HUES6 (cell line): Measurements from ENCODE around the gene TMC6.
A peak's percentile ranks its signal among the peaks of the same experiment; 100 is the strongest.
"Not testable (repeated sequence)": the region's sequence is repeated elsewhere in the genome, so short reads cannot be mapped to it uniquely, and the experiment has no call there.

Experiments
- H3K27ac ChIP-seq: 2 replicates; pipeline ENCODE4 v1.7.0; 2013; ENCODE audit warnings: low read depth, mild to moderate bottlenecking, low read length, inconsistent platforms
- H3K27me3 ChIP-seq: 2 replicates; pipeline ENCODE4 v1.6.1; 2013; ENCODE audit warnings: low read length; ENCODE audit not compliant: control insufficient read depth, insufficient read depth
- H3K36me3 ChIP-seq: 2 replicates; pipeline ENCODE4 v1.6.1; 2013; ENCODE audit warnings: low read length; ENCODE audit not compliant: control insufficient read depth, insufficient read depth
- H3K4me1 ChIP-seq: 2 replicates; pipeline ENCODE4 v1.6.1; 2013; ENCODE audit warnings: low read length; ENCODE audit not compliant: control insufficient read depth, insufficient read depth
- H3K4me3 ChIP-seq: 2 replicates; pipeline ENCODE4 v1.5.1; 2013; ENCODE audit warnings: low read depth, low read length
- H3K9ac ChIP-seq: one replicate; pipeline ENCODE4 v1.6.1; 2013; ENCODE audit warnings: mild to moderate bottlenecking, low read length
- H3K9me3 ChIP-seq: 2 replicates; pipeline ENCODE4 v1.6.1; 2013; ENCODE audit warnings: low read depth, low read length; ENCODE audit not compliant: control insufficient read depth, insufficient read depth

The TMC6 gene, protein sequence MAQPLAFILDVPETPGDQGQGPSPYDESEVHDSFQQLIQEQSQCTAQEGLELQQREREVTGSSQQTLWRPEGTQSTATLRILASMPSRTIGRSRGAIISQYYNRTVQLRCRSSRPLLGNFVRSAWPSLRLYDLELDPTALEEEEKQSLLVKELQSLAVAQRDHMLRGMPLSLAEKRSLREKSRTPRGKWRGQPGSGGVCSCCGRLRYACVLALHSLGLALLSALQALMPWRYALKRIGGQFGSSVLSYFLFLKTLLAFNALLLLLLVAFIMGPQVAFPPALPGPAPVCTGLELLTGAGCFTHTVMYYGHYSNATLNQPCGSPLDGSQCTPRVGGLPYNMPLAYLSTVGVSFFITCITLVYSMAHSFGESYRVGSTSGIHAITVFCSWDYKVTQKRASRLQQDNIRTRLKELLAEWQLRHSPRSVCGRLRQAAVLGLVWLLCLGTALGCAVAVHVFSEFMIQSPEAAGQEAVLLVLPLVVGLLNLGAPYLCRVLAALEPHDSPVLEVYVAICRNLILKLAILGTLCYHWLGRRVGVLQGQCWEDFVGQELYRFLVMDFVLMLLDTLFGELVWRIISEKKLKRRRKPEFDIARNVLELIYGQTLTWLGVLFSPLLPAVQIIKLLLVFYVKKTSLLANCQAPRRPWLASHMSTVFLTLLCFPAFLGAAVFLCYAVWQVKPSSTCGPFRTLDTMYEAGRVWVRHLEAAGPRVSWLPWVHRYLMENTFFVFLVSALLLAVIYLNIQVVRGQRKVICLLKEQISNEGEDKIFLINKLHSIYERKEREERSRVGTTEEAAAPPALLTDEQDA

DNA sequence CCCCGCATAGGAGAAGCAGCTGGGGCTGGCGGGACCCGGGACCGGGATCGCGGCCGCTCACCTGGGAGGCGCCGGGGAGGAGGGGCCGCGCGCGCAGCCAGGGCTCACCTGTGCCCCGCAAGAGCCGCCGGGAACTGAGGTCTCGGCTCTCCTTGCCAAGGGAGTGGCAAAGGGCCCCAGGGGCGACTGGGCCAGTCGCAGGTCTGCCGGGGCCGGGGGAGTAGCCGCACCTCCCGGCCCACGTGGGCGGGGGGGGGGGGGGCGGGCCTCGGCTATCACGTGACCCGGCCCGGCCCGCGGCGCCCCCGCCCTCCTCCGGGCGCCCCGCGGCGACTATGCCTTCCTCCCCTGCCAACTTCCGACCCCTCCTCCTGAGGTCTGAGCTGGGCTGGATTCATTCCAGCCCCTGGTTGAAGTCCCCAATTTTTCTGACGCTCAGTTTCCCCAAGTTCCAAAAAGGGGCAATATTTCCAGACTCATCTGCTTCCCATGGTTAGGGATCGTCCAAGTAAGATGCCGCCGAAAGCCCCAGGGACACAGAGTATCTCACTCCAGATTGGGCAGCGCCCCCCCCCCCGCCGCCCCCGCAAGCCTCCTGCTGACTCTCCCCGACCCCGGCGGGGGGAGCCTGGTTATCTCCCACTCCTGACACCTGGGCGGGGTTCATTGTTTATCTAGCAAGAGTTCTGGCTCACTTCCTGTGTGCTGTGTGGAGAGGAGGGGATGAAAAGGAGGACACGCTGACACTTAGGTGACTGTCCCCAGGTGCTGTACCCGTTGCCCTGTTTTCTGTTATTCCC, at the start of gene TMC6:
Gene TMC6, minus strand, starts transcription at position 205 of the 800 bp plus-strand sequence. CDS start 1,923 bp downstream, outside the sequence.
- no peaks in the 10 kb centered on the region for H3K9me3 ChIP-seq
- H3K4me3 ChIP-seq, result peak within 1 kb of the TSS; percentile 94
- peaks cover 26% of the 10 kb centered on the region for H3K36me3 ChIP-seq
- H3K27me3 ChIP-seq, result peaks cover 22% of the 10 kb centered on the region
- peak within 1 kb of the TSS; percentile 88 for H3K9ac ChIP-seq
- H3K4me1 ChIP-seq, result peaks cover 50% of the 10 kb centered on the region
- H3K27ac ChIP-seq, result peak within 1 kb of the TSS; percentile 87; the same call in 1 of the 2 replicates

DNA sequence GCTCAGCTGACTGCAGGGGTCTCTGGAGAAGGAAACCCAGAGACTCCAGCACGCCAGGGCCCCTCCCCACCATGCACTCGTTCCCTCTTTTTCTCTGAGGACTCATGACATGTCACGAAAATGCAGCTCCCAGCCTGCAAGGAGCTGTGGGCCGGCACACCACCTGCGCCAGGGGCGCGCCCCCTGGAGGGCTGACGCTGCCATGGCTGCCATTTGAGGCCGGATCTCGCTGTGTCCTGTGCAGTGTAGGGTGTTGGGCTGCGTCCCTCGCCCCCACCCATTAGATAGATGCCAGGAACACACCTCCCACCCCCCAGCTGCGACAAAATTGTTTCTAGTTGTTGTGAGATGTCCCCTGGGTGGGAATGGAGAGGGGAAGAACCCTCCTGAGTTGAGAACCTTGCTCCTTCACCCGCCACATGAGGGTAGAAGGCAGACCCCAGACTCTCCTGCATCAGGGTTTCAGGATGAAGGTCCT, 48.0 kb upstream of the TMC6 start:
- Histone ChIP-seq H3K9me3 (no peaks in the 10 kb centered on the region), H3K27ac (no peak overlapping the region), H3K9ac (no peak overlapping the region), H3K27me3 (no peaks in the 10 kb centered on the region), H3K4me3 (no peak overlapping the region), H3K36me3 (peaks cover 76% of the 10 kb centered on the region), H3K4me1 (peaks cover 25% of the 10 kb centered on the region)

GRCh38 chr17:78175643-78175981, 47.1 kb upstream of the TMC6 start:
- Histone ChIP-seq H3K27ac (no peak overlapping the region), H3K9me3 (no peaks in the 10 kb centered on the region)

DNA sequence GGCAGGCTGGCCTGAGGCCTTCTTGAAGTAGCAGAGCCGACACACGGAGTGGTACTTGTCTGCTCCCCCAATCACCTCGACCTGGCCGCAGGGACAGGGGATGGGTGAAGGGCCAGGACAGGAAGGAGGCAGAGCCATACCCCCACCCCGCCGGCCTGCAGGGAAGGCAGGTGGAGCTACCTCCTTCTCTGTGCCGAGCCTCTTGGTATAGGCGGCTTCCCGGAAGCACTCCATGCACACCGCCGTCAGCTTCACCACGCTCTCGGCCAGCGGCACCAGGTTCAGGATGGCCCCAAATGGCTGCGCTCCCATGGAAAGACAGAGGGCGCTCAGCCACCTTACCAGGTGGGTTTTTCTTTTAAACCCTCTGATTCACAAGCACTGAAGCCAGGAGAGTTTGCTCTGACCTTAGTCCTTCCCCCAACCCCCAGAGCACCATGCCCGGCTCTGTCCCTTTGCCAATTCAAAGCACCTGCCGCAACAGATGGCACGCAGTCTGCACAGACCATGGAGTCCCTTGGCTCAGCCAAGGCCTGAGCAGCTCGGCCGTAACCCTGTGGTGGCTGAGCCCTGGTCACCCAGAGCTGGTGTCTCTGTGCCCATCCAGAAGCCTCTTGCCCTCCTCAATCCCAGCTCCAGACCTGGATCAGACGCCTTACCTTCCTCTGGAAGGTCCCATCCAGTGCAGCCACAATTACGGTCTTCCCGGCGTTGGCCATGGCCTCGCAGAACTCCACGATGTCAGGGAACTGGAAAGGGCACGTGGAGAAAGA, 46.5 kb upstream of the TMC6 start:
- Histone ChIP-seq H3K4me3 (no peak overlapping the region), H3K27me3 (no peaks in the 10 kb centered on the region), H3K36me3 (peaks cover 66% of the 10 kb centered on the region), H3K9me3 (no peaks in the 10 kb centered on the region), H3K9ac (no peak overlapping the region), H3K4me1 (peaks cover 33% of the 10 kb centered on the region), H3K27ac (no peak overlapping the region)

More at GRCh38 chr17:78175643-78175981, 47.1 kb upstream of the TMC6 start:
- Histone ChIP-seq H3K4me3 (no peak overlapping the region), H3K9ac (no peak overlapping the region), H3K36me3 (peaks cover 72% of the 10 kb centered on the region), H3K27me3 (no peaks in the 10 kb centered on the region), H3K4me1 (peaks cover 31% of the 10 kb centered on the region)

DNA sequence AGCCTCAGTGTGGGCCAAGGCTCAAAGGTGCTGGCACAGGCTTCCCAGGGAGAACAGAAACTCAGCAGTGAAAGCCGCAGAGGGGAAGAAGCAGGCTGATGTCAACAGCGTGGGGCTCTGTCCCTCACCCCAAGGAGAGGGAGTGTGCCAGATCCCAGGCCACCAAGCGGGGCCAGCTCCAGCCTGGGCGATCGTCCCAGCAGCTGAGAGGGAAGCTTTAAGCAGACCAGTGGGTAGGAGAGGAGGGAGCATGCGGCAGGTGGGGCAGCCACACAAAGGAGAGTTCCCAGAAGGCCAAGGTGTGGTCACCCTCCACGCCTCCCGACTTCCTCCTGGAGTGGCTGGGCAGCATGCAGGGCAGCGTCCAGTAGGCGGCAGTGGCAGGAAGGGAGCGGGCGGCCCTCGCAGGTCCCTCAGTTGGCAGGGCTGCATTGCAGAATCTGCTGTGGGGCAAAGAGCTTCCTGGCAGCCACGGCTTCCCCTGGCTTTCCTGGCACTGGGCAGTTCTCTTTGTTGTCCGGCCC, 45.9 kb upstream of the TMC6 start:
- H3K36me3 ChIP-seq, result peaks cover 60% of the 10 kb centered on the region

DNA sequence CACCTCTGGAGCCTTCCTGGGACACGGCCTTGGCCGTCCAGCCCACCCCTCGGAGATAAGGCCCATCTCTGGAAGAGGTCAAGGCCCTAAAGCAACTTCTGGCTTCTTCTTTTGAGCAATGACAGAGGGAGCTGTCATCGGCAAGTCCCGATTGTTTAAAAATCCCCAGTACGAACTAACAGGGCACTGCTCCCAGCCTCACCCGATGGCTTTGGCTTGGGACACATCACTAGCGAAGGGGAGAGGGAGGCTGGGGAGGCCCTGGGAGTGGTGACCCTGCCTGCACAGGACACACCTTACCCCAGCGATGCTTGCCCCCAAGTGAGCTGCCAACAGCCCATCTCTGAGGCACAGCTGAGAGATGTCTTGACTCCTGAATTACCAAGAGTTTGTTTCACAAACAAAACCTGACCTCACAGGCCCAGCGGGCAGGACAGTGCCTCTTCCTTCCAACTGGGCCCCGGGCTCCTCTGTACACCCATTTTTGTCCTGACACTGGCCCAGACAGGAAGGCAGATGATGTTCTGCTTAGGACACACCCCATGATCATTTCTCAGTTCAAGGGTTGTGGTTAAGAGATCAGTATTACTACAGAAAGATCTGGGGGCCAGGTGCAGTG, 44.7 kb upstream of the TMC6 start:
- Histone ChIP-seq H3K36me3 (peaks cover 48% of the 10 kb centered on the region), H3K27ac (peak overlapping the region; percentile 26; the same call in 1 of the 2 replicates), H3K4me1 (peaks cover 42% of the 10 kb centered on the region), H3K27me3 (no peaks in the 10 kb centered on the region), H3K9ac (no peak overlapping the region), H3K4me3 (no peak overlapping the region), H3K9me3 (no peaks in the 10 kb centered on the region)

More for the DNA sequence above, 45.9 kb upstream of the TMC6 start:
- H3K27me3 ChIP-seq, result no peaks in the 10 kb centered on the region
- no peak overlapping the region for H3K4me3 ChIP-seq
- H3K9me3 ChIP-seq, result no peaks in the 10 kb centered on the region
- no peak overlapping the region for H3K27ac ChIP-seq
- peaks cover 39% of the 10 kb centered on the region for H3K4me1 ChIP-seq
- H3K9ac ChIP-seq, result no peak overlapping the region

DNA sequence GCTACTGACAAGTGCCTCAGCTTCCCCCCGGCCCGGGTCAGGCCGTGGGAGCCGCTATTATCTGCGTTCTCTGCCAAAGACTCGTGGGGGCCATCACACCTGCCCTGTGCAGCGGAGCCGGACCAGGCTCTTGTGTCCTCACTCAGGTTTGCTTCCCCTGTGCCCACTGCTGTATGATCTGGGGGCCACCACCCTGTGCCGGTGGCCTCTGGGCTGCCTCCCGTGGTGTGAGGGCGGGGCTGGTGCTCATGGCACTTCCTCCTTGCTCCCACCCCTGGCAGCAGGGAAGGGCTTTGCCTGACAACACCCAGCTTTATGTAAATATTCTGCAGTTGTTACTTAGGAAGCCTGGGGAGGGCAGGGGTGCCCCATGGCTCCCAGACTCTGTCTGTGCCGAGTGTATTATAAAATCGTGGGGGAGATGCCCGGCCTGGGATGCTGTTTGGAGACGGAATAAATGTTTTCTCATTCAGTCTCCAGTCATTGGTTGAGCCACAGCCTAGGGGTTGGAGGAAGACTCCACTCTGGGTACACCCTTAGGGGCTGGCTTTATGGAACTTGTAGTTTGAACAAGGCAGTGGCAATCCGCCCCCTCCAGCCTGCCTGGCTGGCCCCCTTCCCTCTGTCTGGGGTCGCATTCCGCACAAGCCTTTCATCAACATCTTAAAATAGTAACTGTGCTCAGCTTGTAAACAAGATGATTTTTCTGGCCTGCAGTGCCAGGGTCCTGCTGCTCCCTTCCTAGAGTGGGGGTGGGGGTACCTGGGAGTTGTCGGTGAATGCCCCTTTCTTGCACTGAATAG, 43.9 kb upstream of the TMC6 start:
- no peaks in the 10 kb centered on the region for H3K9me3 ChIP-seq
- H3K9ac ChIP-seq, result no peak overlapping the region
- peak overlapping the region; percentile 26; the same call in 1 of the 2 replicates for H3K27ac ChIP-seq
- peaks cover 42% of the 10 kb centered on the region for H3K4me1 ChIP-seq
- H3K27me3 ChIP-seq, result no peaks in the 10 kb centered on the region
- H3K4me3 ChIP-seq, result no peak overlapping the region
- peaks cover 46% of the 10 kb centered on the region for H3K36me3 ChIP-seq

DNA sequence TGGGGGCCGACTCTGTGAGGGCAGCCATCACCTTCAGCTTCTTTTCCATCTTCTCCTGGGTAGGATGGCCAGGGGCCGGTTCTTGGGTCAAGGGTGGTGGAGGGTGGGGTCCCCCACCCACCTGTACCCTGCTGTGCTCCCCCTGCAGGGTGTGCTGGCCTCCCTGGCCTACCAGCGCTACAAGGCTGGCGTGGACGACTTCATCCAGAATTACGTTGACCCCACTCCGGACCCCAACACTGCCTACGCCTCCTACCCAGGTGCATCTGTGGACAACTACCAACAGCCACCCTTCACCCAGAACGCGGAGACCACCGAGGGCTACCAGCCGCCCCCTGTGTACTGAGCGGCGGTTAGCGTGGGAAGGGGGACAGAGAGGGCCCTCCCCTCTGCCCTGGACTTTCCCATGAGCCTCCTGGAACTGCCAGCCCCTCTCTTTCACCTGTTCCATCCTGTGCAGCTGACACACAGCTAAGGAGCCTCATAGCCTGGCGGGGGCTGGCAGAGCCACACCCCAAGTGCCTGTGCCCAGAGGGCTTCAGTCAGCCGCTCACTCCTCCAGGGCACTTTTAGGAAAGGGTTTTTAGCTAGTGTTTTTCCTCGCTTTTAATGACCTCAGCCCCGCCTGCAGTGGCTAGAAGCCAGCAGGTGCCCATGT, 43.2 kb upstream of the TMC6 start:
- H3K9ac ChIP-seq, H3K9me3 ChIP-seq, H3K27me3 ChIP-seq, H3K27ac ChIP-seq, H3K4me3 ChIP-seq: not testable (repeated sequence)
- peaks cover 42% of the 10 kb centered on the region for H3K4me1 ChIP-seq
- H3K36me3 ChIP-seq, result peaks cover 46% of the 10 kb centered on the region
